ENCODE measurements around the gene C1orf21.

The C1orf21 gene

GRCh38 chr1:184395937-184396480 is 9.2 kb downstream of the C1orf21 start:
- H3K27ac ChIP-seq (ENCODE audit: low read depth, low read length), result no peak overlapping the region
- H3K36me3 ChIP-seq (ENCODE audit: insufficient read depth, low read length), result no peaks in the 10 kb centered on the region
- H3K79me2 ChIP-seq (ENCODE audit: control insufficient read depth, insufficient read depth, low read length, unreplicated experiment), result peaks cover 7% of the 10 kb centered on the region
- H3K4me1 ChIP-seq (ENCODE audit: control insufficient read depth, insufficient read depth, low read length, unreplicated experiment), result peaks cover 13% of the 10 kb centered on the region
- H3K4me3 ChIP-seq (ENCODE audit: low read depth, low read length), result no peak overlapping the region
- H3K27me3 ChIP-seq (ENCODE audit: insufficient read depth, low read length), result no peaks in the 10 kb centered on the region
- H2AFZ ChIP-seq (ENCODE audit: low read length, unreplicated experiment), result no peak overlapping the region

DNA sequence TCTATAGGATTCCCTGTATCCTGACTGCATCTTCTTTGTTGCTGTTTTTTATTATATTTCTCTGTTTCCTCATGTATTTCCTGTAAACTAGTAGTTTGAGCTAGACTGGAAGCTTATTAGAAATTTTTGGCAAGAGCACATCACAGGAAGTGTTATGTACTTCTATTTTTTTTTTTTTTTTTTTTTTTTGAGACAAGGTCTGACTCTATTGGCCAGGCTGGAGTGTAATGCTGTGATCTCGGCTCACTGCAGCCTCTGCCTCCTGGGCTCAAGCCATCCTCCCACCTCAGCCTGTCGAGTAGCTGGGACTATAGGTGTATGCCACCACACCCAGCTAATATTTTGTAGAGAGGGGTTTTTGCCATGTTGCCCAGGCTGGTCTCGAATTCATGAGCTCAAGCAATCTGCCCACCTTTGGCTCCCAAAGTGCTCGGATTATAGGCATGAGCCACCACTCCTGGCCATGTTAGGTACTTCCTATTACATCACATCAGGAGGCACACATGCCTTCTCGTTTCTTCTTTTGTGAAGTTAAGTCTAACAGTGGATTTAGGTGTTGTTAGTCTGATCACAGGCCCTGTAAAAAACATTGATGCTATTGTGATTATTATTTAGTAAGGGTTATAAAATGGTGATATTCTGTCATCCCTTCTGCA is 12.5 kb downstream of the C1orf21 start:
- H3K79me2 ChIP-seq (ENCODE audit: control insufficient read depth, insufficient read depth, low read length, unreplicated experiment), result peaks cover 7% of the 10 kb centered on the region
- peaks cover 2% of the 10 kb centered on the region for H3K4me1 ChIP-seq (ENCODE audit: control insufficient read depth, insufficient read depth, low read length, unreplicated experiment)
- H3K36me3 ChIP-seq (ENCODE audit: insufficient read depth, low read length), result no peaks in the 10 kb centered on the region
- no peak overlapping the region for H3K27ac ChIP-seq (ENCODE audit: low read depth, low read length)
- H2AFZ ChIP-seq (ENCODE audit: low read length, unreplicated experiment), result no peak overlapping the region
- H3K4me3 ChIP-seq (ENCODE audit: low read depth, low read length), result no peak overlapping the region
- H3K27me3 ChIP-seq (ENCODE audit: insufficient read depth, low read length), result no peaks in the 10 kb centered on the region

DNA sequence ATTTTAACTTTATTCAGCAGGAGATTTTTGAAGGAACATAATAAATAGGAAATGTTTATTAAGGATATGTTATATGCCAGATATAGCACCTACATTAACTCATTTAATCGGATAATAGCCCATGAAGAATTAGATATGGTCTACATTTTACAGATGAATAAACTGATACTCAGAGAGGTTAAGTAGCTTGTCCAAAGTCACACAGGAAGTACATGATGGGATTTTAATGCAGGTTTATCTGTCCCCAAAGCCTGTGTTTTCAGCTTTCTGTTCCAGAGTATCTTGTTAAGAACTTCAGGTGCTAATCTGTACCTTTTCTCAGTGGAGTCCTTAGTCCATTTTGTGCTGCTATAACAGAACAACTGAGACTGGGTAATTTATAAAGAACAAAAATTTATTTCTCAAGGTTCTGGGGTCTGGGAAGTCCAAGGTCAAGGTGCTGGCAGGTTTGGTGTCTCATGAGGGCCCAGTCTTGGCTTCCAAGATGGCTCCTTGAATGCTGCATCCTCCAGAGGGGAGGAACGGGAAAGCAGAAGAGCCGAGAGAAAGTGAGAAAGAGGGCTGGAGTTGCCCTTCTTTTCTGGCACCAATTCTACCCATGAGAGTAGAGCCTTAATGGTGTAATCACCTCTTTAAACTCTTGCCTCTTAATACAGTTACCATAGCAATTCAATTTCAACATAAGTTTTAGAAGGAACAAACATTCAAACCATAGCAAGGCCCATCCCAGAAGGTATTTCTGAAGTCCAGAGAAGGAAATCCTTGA is 17.3 kb downstream of the C1orf21 start:
- peaks cover 14% of the 10 kb centered on the region for H3K4me1 ChIP-seq (ENCODE audit: control insufficient read depth, insufficient read depth, low read length, unreplicated experiment)
- H3K4me3 ChIP-seq (ENCODE audit: low read depth, low read length), result no peak overlapping the region
- no peak overlapping the region for H2AFZ ChIP-seq (ENCODE audit: low read length, unreplicated experiment)
- H3K79me2 ChIP-seq (ENCODE audit: control insufficient read depth, insufficient read depth, low read length, unreplicated experiment), result no peaks in the 10 kb centered on the region
- no peaks in the 10 kb centered on the region for H3K27me3 ChIP-seq (ENCODE audit: insufficient read depth, low read length)
- H3K27ac ChIP-seq (ENCODE audit: low read depth, low read length), result no peak overlapping the region
- no peaks in the 10 kb centered on the region for H3K36me3 ChIP-seq (ENCODE audit: insufficient read depth, low read length)

GRCh38 chr1:184404727-184405027 is 17.8 kb downstream of the C1orf21 start:
- H3K79me2 ChIP-seq (ENCODE audit: control insufficient read depth, insufficient read depth, low read length, unreplicated experiment), result no peaks in the 10 kb centered on the region
- H3K36me3 ChIP-seq (ENCODE audit: insufficient read depth, low read length), result no peaks in the 10 kb centered on the region
- no peaks in the 10 kb centered on the region for H3K27me3 ChIP-seq (ENCODE audit: insufficient read depth, low read length)
- H2AFZ ChIP-seq (ENCODE audit: low read length, unreplicated experiment), result no peak overlapping the region
- H3K4me3 ChIP-seq (ENCODE audit: low read depth, low read length), result no peak overlapping the region
- H3K27ac ChIP-seq (ENCODE audit: low read depth, low read length), result no peak overlapping the region
- H3K4me1 ChIP-seq (ENCODE audit: control insufficient read depth, insufficient read depth, low read length, unreplicated experiment), result peaks cover 19% of the 10 kb centered on the region

DNA sequence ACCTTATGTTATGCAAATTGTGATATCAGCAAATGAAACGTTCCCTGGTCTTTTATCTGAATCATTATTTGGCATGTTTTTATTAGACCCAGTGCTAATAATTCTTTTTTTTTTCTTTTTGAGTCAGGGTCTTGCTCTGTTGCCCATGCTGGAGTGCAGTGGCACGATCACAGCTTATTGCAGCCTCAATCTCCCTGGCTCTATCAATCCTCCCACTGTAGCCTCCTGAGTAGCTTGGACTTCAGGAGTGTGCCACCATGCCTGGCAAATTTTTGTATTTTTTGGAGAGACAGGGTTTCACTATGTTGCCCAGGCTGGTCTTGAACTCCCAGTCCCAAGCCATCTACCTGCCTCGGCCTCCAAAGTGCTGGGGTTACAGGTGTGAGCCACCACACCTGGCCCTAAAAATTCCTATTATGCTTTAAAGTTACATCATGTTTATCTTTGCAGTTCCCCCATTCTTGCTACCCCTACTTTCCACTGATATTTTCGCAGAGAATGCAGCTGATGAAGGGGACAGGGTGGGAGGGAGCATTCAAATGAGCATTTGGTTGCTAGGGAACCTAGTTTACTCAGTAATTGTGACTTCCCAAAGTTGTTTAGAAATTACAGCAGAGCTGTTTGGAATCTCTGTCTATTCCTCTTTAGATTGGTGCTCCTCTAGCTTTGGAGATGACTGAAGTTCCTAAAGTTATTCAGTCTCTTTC is 18.4 kb downstream of the C1orf21 start:
- Histone ChIP-seq H3K4me3 (ENCODE audit: low read depth, low read length) (no peak overlapping the region), H3K79me2 (ENCODE audit: control insufficient read depth, insufficient read depth, low read length, unreplicated experiment) (peaks cover 3% of the 10 kb centered on the region), H3K27me3 (ENCODE audit: insufficient read depth, low read length) (no peaks in the 10 kb centered on the region), H3K27ac (ENCODE audit: low read depth, low read length) (no peak overlapping the region), H3K36me3 (ENCODE audit: insufficient read depth, low read length) (no peaks in the 10 kb centered on the region), H2AFZ (ENCODE audit: low read length, unreplicated experiment) (no peak overlapping the region), H3K4me1 (ENCODE audit: control insufficient read depth, insufficient read depth, low read length, unreplicated experiment) (peaks cover 20% of the 10 kb centered on the region)

DNA sequence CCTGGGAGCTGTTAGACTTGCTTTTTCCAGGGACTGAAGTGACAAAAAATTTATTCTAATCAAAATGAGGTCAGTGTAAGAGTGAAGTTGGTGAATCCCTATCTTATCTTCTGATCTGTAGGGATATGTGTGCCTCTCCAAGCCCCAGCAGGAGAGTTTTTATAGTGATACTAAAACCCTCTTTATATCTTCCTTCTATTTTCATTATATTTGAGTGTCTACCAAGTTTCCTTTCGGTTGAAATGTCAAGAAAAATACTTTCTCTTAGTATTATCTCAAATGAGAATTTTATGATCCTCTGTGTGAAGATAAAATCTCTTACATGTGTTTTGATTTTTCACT is 18.9 kb downstream of the C1orf21 start:
- Histone ChIP-seq H2AFZ (ENCODE audit: low read length, unreplicated experiment) (no peak overlapping the region), H3K36me3 (ENCODE audit: insufficient read depth, low read length) (no peaks in the 10 kb centered on the region), H3K4me3 (ENCODE audit: low read depth, low read length) (no peak overlapping the region), H3K4me1 (ENCODE audit: control insufficient read depth, insufficient read depth, low read length, unreplicated experiment) (peaks cover 20% of the 10 kb centered on the region), H3K27me3 (ENCODE audit: insufficient read depth, low read length) (no peaks in the 10 kb centered on the region), H3K27ac (ENCODE audit: low read depth, low read length) (no peak overlapping the region), H3K79me2 (ENCODE audit: control insufficient read depth, insufficient read depth, low read length, unreplicated experiment) (peaks cover 3% of the 10 kb centered on the region)

- no peak overlapping the region for H2AFZ ChIP-seq (ENCODE audit: low read length, unreplicated experiment)
- H3K36me3 ChIP-seq (ENCODE audit: insufficient read depth, low read length), result no peaks in the 10 kb centered on the region
- H3K27ac ChIP-seq (ENCODE audit: low read depth, low read length), result no peak overlapping the region
- no peak overlapping the region for H3K4me3 ChIP-seq (ENCODE audit: low read depth, low read length)
- H3K27me3 ChIP-seq (ENCODE audit: insufficient read depth, low read length), result no peaks in the 10 kb centered on the region
- H3K4me1 ChIP-seq (ENCODE audit: control insufficient read depth, insufficient read depth, low read length, unreplicated experiment), result peaks cover 20% of the 10 kb centered on the region
- H3K79me2 ChIP-seq (ENCODE audit: control insufficient read depth, insufficient read depth, low read length, unreplicated experiment), result peaks cover 3% of the 10 kb centered on the region
These were observed 19.6 kb downstream of the C1orf21 start for GRCh38 chr1:184406479-184406878.

GRCh38 chr1:184407816-184408510 is 21.1 kb downstream of the C1orf21 start:
- H3K36me3 ChIP-seq (ENCODE audit: insufficient read depth, low read length), result no peaks in the 10 kb centered on the region
- no peak overlapping the region for H2AFZ ChIP-seq (ENCODE audit: low read length, unreplicated experiment)
- H3K79me2 ChIP-seq (ENCODE audit: control insufficient read depth, insufficient read depth, low read length, unreplicated experiment), result peaks cover 3% of the 10 kb centered on the region
- peaks cover 20% of the 10 kb centered on the region for H3K4me1 ChIP-seq (ENCODE audit: control insufficient read depth, insufficient read depth, low read length, unreplicated experiment)
- H3K4me3 ChIP-seq (ENCODE audit: low read depth, low read length), result no peak overlapping the region; the same call in 1 of the 2 replicates
- H3K27ac ChIP-seq (ENCODE audit: low read depth, low read length), result no peak overlapping the region
- H3K27me3 ChIP-seq (ENCODE audit: insufficient read depth, low read length), result no peaks in the 10 kb centered on the region

DNA sequence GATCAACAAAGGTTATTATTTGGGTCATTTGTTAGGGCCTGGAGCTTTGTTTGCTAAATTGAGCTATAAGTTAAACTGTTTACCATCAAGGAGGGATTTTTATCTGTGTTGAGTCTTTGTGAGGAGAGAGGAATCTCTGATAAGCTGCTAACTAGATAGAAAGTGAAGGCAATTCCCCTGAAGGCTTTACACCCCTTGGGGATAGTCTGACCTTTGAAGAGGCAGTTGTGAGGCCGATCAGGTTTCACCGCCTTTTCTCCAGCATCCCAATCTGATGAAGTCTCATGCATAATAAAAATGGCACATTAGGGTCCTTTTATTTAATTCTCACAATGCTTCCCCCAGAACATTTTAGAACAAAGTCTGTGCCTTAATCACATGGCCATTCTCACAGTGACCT is 21.8 kb downstream of the C1orf21 start:
- Histone ChIP-seq H3K27me3 (ENCODE audit: insufficient read depth, low read length) (no peaks in the 10 kb centered on the region), H3K36me3 (ENCODE audit: insufficient read depth, low read length) (no peaks in the 10 kb centered on the region), H3K79me2 (ENCODE audit: control insufficient read depth, insufficient read depth, low read length, unreplicated experiment) (peaks cover 3% of the 10 kb centered on the region), H3K4me3 (ENCODE audit: low read depth, low read length) (no peak overlapping the region; the same call in 1 of the 2 replicates), H2AFZ (ENCODE audit: low read length, unreplicated experiment) (no peak overlapping the region), H3K4me1 (ENCODE audit: control insufficient read depth, insufficient read depth, low read length, unreplicated experiment) (peaks cover 20% of the 10 kb centered on the region), H3K27ac (ENCODE audit: low read depth, low read length) (no peak overlapping the region)

DNA sequence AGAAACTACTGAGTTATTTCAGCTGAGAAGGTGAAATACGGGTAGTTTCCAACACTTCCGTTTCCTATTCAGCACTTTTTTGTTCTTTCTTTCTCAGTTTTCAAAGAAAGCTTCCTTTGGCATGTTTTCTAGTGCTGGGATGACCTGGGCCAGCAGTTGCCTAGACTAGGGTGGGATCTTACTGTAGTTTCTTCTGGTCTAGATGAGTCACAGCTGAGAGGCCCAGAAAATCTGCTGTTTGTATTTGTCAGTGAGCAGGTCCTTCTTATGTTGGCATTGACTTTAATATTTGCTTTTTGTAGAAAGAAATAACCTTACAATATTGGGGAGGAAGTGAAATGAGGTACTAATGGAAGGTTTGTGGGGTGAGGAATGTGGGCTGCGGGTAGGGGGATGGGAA is 22.2 kb downstream of the C1orf21 start:
- no peaks in the 10 kb centered on the region for H3K27me3 ChIP-seq (ENCODE audit: insufficient read depth, low read length)
- no peak overlapping the region for H3K4me3 ChIP-seq (ENCODE audit: low read depth, low read length)
- H3K79me2 ChIP-seq (ENCODE audit: control insufficient read depth, insufficient read depth, low read length, unreplicated experiment), result peaks cover 3% of the 10 kb centered on the region
- H3K27ac ChIP-seq (ENCODE audit: low read depth, low read length), result no peak overlapping the region
- H3K4me1 ChIP-seq (ENCODE audit: control insufficient read depth, insufficient read depth, low read length, unreplicated experiment), result peaks cover 20% of the 10 kb centered on the region
- no peak overlapping the region for H2AFZ ChIP-seq (ENCODE audit: low read length, unreplicated experiment)
- H3K36me3 ChIP-seq (ENCODE audit: insufficient read depth, low read length), result no peaks in the 10 kb centered on the region
